OCI-LY7 (cell line): ENCODE data around the gene TP53INP2. TPM values are rescaled to one million over a fixed set of nuclear protein-coding genes. Genes with fewer than 3 reads are reported as not detected.

ENCODE experiments used
- BruUV-seq: library from RNA; stranded (reverse); fragments of 400-500 nt; replicated peaks from 2 replicates; lab custom pipeline; 2021; lab: Mats Ljungman, UMichigan
- CTCF ChIA-PET: fragments of 300-600 bp; sonication (Branson Sonifier 250); formaldehyde crosslinking; loops from one replicate; lab custom pipeline; 2022; ENCODE audit warnings: antibody characterized with exemption; ENCODE audit not compliant: unreplicated experiment; lab: Charles Lee
- POLR2A ChIA-PET: fragments of 300-600 bp; sonication (Branson Sonifier 250); formaldehyde crosslinking; loops from one replicate; lab custom pipeline; 2022; ENCODE audit warnings: antibody characterized with exemption; lab: Charles Lee
- DNase-seq: peaks from one replicate; pipeline ENCODE4 v3.0.0-alpha.2; 2015; ENCODE audit warnings: low spot score
- H2AFZ ChIP-seq: fragments of 200-600 bp; sonication (generic), shearing (Covaris generic); 2 replicates; pipeline ENCODE4 v1.6.1; 2014; ENCODE audit warnings: mild to moderate bottlenecking, antibody characterized with exemption, low read length, moderate library complexity
- H3K27ac ChIP-seq: fragments of 200-600 bp; sonication (generic); 2 replicates; pipeline ENCODE4 v1.5.1; 2014; ENCODE audit warnings: mixed run types, low read depth, mild to moderate bottlenecking, moderate library complexity, low read length, inconsistent platforms; ENCODE audit not compliant: poor library complexity, severe bottlenecking
- H3K36me3 ChIP-seq: fragments of 200-600 bp; sonication (generic); 2 replicates; pipeline ENCODE4 v1.6.1; 2014; ENCODE audit warnings: mild to moderate bottlenecking, antibody characterized with exemption, low read length, moderate library complexity, mixed read lengths; ENCODE audit not compliant: insufficient read depth
- H3K4me1 ChIP-seq: fragments of 200-600 bp; sonication (generic); 2 replicates; pipeline ENCODE4 v1.5.1; 2014; ENCODE audit warnings: mild to moderate bottlenecking, low read length; ENCODE audit not compliant: insufficient read depth, poor library complexity, severe bottlenecking
- H3K4me2 ChIP-seq: fragments of 200-600 bp; sonication (generic); 2 replicates; pipeline ENCODE4 v1.6.1; 2014; ENCODE audit warnings: mild to moderate bottlenecking, low read length
- H3K4me3 ChIP-seq: fragments of 200-600 bp; sonication (generic); 2 replicates; pipeline ENCODE4 v1.5.1; 2014; ENCODE audit warnings: mild to moderate bottlenecking, low read depth, low read length; ENCODE audit not compliant: poor library complexity, severe bottlenecking
- H3K79me2 ChIP-seq: fragments of 200-600 bp; sonication (generic); 2 replicates; pipeline ENCODE4 v1.6.1; 2016; ENCODE audit warnings: low read depth, mild to moderate bottlenecking, low read length, moderate library complexity, mixed read lengths; ENCODE audit not compliant: insufficient read depth
- H3K9me2 ChIP-seq: fragments of 200-600 bp; sonication (generic); 2 replicates; pipeline ENCODE4 v1.6.1; 2016; ENCODE audit warnings: mild to moderate bottlenecking, low read length, mixed read lengths; ENCODE audit not compliant: insufficient read depth
- H3K9me3 ChIP-seq: fragments of 200-600 bp; sonication (generic); 2 replicates; pipeline ENCODE4 v1.6.1; 2014; ENCODE audit warnings: mild to moderate bottlenecking, mixed run types, low read length, mixed read lengths
- H4K20me1 ChIP-seq: fragments of 200-600 bp; sonication (generic); 2 replicates; pipeline ENCODE4 v1.6.1; 2014; ENCODE audit warnings: mild to moderate bottlenecking, antibody characterized with exemption, low read length, moderate library complexity, mixed read lengths; ENCODE audit not compliant: insufficient read depth
- CTCF ChIP-seq: fragments of 200-600 bp; sonication (generic); conservative IDR thresholded peaks from 2 replicates; pipeline ENCODE4 v1.5.1; 2014; ENCODE audit warnings: mild to moderate bottlenecking, antibody characterized with exemption, low read length, moderate library complexity, mixed read lengths
- EZH2phosphoT487 ChIP-seq: fragments of 200-600 bp; sonication (generic); IDR thresholded peaks from 2 replicates; pipeline ENCODE4 v1.6.1; 2018; ENCODE audit warnings: low read depth, borderline replicate concordance, mild to moderate bottlenecking, mixed run types, antibody characterized with exemption, low read length, moderate library complexity, mixed read lengths
- intact Hi-C: fragments of 100-400 bp; cut with micrococcal nuclease; formaldehyde crosslinking; loops from one replicate; pipeline ENCODE4 v1.10.0; 2022; ENCODE audit not compliant: unreplicated experiment
- total RNA-seq, 2 experiments: library from RNA; depleted of rRNA in 1 of 2; stranded (reverse); fragments of >200 nt in 1 of 2; shearing (Covaris generic) in 1 of 2; gene quantifications; 2 replicates each; pipeline ENCODE4 v1.2.3, GENCODE V29; 2014 to 2022

The TP53INP2 gene
- total RNA-seq, 2 experiments from 2014 or later: 0.73 to 7.9 TPM

GRCh38 chr20:34676642-34677373 is 27.3 kb upstream of the TP53INP2 start, which contains the start of gene PIGU:
TSS of gene PIGU (minus strand) at chr20:34677092. CDS start at chr20:34677085, 7 bp downstream.
- TF ChIP-seq CTCF: no peak
- TF ChIP-seq EZH2phosphoT487: no peak
- Histone ChIP-seq H3K27ac (peak within 1 kb of the TSS; percentile 56), H3K4me1 (peaks cover 16% of the 10 kb centered on the region), H3K79me2 (peaks cover 19% of the 10 kb centered on the region), H4K20me1 (no peaks in the 10 kb centered on the region), H3K4me2 (peak within 1 kb of the TSS; percentile 94), H3K9me2 (no peaks in the 10 kb centered on the region), H3K9me3 (no peaks in the 10 kb centered on the region), H3K4me3 (peak within 1 kb of the TSS; percentile 93), H2AFZ (peak within 1 kb of the TSS; percentile 62), H3K36me3 (no peaks in the 10 kb centered on the region)
- no TSS peak for BruUV-seq
- intact Hi-C loops: no loop called here
- ChIA-PET POLR2A (interaction anchor here (0.6 to 1.1 kb wide), 5 partner anchors 25 to 57 kb away, joined by 3 to 5 read pairs (median 4); no protein-coding TSS in a partner anchor), CTCF (no interaction called here)
- DNase-seq: peak; percentile 97

GRCh38 chr20:34680586-34681175 is 23.5 kb upstream of the TP53INP2 start:
- ChIA-PET CTCF (no interaction called here), POLR2A (interaction anchor here (0.6 to 0.7 kb wide), 4 partner anchors 8 to 347 kb away, joined by 3 read pairs; no protein-coding TSS in a partner anchor)
- no peak overlapping the region for H3K4me2 ChIP-seq
- intact Hi-C loops: no loop called here
- peaks cover 11% of the 10 kb centered on the region for H3K4me1 ChIP-seq
- no peaks in the 10 kb centered on the region for H3K9me2 ChIP-seq
- H3K27ac ChIP-seq: no peak overlapping the region
- TF ChIP-seq CTCF (no peak), EZH2phosphoT487 (no peak)
- no peaks in the 10 kb centered on the region for H4K20me1 ChIP-seq
- no peak overlapping the region for H3K4me3 ChIP-seq
- peak; percentile 18 for DNase-seq
- no TSS peak for BruUV-seq
- H3K36me3 ChIP-seq: no peaks in the 10 kb centered on the region
- H3K79me2 ChIP-seq: peaks cover 14% of the 10 kb centered on the region; the same call in 1 of the 2 replicates
- no peaks in the 10 kb centered on the region for H3K9me3 ChIP-seq
- H2AFZ ChIP-seq: no peak overlapping the region

DNA sequence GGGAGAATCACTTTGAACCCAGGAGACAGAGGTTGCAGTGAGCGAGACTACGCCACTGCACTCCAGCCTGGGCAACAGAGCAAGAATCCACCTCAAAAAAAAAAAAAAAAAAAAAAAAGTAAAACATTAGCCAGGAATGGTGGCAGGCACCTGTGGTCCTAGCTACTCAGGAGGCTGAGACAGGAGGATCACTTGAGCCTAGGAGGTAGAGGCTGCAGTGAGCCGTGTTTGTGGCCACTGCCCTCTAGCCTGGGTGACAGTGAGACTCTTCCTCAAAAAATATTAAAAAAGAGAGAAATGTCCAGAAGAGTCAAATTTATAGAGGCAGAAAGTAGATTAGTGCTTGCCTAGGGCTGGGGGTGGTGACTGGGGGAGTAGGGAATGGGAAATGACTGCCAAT is 20.5 kb upstream of the TP53INP2 start:
- Histone ChIP-seq H3K4me2 (no peak overlapping the region), H3K27ac (no peak overlapping the region), H4K20me1 (no peaks in the 10 kb centered on the region), H3K4me3 (no peak overlapping the region), H3K79me2 (no peaks in the 10 kb centered on the region), H3K4me1 (peaks cover 6% of the 10 kb centered on the region), H3K9me3 (no peaks in the 10 kb centered on the region), H2AFZ (no peak overlapping the region), H3K9me2 (no peaks in the 10 kb centered on the region), H3K36me3 (no peaks in the 10 kb centered on the region)
- no peak for DNase-seq
- CTCF ChIA-PET: no interaction called here
- BruUV-seq: no TSS peak
- POLR2A ChIA-PET: no interaction called here
- intact Hi-C loops: no loop called here
- TF ChIP-seq CTCF (no peak), EZH2phosphoT487 (no peak)
